GM13977 (cell line): ENCODE data around the gene VCX2.
A peak's percentile ranks its signal among the peaks of the same experiment; 100 is the strongest.
"Not testable (repeated sequence)": the region's sequence is repeated elsewhere in the genome, so short reads cannot be mapped to it uniquely, and the experiment has no call there.

Experiments used
- DNase-seq: peaks from one replicate; pipeline ENCODE4 v3.0.0; 2012; ENCODE audit warnings: low spot score
- in situ Hi-C: fragments of 300-500 bp; cut with MboI; formaldehyde crosslinking; loops from one replicate; pipeline ENCODE4 v1.12.0; 2022; ENCODE audit warnings: low sequenced_read_pairs, low pct_unique_long_range_greater_than_20kb, mixed read lengths, inconsistent platforms; ENCODE audit not compliant: unreplicated experiment
- TF ChIP-seq, protein P1 (sequence below): IDR thresholded peaks from 2 replicates; pipeline ENCODE4 v1.5.1; 2012; ENCODE audit warnings: mild to moderate bottlenecking, control low read depth; ENCODE audit not compliant: insufficient read depth; ENCODE audit errors: extremely low read depth, missing control alignments

The VCX2 gene

DNA sequence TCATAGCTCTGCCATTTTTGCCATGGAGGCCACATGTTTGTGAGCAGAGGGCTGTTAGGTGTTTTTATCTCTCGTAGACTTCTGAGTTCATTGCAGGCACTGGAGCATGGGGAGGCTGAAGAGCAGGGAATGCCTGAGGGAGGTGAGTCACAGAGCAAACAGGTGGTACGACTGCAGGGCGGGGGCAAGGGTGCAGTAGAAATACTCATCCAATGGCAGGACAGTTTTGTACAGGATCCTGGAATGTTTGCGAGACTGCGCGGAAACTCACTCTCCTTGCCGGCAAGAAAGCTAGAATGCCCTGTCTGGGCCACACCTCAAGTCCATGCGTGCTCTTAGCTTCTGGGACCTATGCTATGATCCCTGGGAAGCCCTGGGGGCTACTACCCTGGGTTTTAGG is 20.0 kb upstream of the VCX2 start:
- no peak for DNase-seq
- in situ Hi-C loops, result no loop called here
- TF ChIP-seq, protein P1, sequence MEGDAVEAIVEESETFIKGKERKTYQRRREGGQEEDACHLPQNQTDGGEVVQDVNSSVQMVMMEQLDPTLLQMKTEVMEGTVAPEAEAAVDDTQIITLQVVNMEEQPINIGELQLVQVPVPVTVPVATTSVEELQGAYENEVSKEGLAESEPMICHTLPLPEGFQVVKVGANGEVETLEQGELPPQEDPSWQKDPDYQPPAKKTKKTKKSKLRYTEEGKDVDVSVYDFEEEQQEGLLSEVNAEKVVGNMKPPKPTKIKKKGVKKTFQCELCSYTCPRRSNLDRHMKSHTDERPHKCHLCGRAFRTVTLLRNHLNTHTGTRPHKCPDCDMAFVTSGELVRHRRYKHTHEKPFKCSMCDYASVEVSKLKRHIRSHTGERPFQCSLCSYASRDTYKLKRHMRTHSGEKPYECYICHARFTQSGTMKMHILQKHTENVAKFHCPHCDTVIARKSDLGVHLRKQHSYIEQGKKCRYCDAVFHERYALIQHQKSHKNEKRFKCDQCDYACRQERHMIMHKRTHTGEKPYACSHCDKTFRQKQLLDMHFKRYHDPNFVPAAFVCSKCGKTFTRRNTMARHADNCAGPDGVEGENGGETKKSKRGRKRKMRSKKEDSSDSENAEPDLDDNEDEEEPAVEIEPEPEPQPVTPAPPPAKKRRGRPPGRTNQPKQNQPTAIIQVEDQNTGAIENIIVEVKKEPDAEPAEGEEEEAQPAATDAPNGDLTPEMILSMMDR, result no peak

DNA sequence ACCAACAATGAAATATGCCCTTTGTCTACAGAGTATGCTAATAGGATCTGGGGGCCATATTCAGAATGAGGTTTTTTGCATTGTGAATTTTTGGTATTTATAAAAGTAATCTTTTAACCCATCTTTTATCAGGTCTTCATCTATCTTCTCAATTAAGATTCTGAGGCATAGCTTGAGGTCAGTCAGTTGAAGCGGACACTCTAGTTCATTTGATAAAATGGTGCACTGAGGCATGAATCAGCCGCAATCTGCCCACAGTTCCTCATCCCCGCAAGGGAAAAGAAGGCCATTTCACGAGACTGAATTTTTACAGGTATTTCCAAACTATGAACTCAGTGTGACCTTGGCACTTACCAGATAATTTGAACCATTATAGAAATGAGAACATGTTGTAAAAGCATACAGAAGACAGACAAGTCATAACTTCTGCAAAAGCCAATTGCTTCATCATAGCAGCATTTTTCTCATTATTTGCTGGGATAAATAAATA is 19.3 kb upstream of the VCX2 start:
- no peak for DNase-seq
- in situ Hi-C loops, result no loop called here
- TF ChIP-seq, protein P1, result no peak

DNA sequence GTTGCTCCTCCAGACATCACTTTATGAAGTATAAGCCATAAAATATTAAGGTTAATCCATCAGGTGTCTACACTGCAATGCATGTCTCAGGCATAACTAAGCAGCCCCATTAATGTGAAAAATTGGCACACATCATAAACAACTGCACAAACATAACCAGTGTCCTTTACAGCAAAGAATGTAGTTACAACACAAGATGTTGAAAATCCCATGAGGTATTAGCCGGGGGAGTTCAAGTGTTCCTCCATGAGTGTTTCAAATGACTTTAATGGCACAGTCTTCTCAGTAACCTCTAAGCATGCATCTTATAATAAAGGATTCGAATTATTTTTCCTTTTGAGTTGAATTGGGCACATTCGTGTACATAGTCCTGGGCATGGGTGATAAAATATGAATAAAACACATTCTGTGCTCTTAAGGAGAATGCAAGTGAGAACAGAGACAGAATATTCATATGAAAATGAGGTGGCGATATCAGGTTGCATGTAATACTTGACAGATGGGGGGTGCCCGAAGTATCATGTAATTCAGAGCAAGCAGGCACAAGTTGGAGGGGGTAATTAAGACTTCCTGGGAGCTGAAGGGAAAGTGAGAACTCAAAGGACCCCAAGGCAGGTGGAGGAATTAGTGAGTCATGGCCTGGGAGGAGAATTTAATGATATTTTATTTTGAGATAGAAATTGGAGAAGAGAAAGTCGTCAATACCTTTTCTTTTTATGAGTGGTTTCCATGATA is 18.2 kb upstream of the VCX2 start:
- TF ChIP-seq, protein P1, result no peak
- no peak for DNase-seq
- in situ Hi-C loops, result no loop called here

DNA sequence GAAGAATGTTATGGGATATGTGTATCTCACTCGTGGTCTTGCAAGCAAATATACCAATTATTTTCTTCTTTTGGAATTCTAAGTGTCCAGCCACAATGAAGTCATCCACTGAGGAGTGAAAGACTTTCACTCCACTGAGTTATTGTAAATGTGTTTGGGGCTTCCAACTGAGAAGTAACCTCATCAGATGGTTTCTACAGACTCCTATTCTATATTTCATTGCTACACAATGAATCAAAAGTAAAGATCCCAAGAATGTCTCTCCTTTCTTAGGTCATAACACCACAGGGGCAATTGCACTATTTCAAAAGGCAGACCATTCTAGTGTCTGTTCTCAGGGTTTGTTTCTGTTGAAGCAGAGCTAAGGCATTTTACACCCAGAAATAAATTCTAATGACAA is 12.3 kb upstream of the VCX2 start:
- no peak for DNase-seq

DNA sequence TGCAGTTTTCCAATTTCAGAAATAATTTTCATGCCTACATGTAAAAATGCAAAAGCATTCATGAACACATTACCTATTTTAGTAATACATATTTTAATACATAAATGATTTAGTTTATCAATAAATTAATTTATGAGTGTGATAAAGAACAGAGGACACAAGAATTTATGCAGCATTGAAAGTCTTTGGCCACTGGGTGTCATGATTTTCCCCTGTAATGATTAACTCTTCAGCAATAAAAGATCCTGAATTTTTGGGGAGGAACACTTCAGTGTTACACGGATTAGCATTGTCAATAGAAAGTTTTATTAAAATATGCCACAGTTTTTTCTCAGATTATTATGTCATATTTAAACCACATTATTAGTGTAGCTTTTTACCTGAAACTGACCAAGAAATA is 8.6 kb upstream of the VCX2 start:
- DNase-seq, result peak; percentile 9
- in situ Hi-C loops, result no loop called here
- TF ChIP-seq, protein P1, result no peak

More for the DNA sequence above, 12.3 kb upstream of the VCX2 start:
- TF ChIP-seq, protein P1, result no peak
- in situ Hi-C loops, result no loop called here

DNA sequence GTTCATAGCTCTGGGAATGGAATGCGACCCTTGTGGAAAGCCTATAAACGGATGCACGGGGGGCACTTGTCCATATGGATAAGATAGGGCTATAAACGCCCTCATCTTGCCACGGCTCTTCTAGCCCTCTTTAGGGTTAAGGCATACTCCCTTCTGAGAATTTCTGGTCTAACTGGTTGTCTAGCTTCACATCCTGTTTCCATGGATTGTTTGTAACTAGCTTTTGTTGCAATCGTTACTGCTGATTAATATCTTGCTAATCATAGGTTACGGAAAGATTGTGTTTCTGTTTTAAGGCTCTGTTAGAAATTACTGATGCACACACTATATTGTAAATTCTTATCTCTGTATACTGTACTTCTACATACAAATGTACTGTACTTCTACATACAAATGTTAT is 17.1 kb downstream of the VCX2 start:
- in situ Hi-C loops, DNase-seq: not testable (repeated sequence)

DNA sequence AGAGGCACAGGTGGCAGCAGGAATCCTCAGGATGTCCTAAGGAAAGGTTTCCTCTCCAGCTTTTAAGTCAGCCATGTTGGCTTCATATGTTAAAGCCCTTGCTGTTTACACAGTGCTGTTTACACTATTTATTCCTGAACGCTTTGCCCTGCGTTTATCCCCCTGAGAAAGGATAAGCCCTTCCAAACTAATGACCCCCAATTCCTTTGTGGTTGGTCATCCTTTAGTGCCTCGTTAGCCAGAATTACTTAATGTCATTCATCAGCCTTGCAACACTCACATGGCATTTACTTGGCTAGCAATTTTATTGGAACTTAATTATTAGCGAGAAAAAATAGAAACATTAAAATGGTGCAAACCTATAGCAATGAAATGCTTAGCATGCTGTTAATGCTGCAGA is 23.8 kb downstream of the VCX2 start:
- DNase-seq, result no peak
- in situ Hi-C loops, result no loop called here
- TF ChIP-seq, protein P1, result no peak
